Measurements from ENCODE around the gene GREB1L.
"Not testable (repeated sequence)": the region's sequence is repeated elsewhere in the genome, so short reads cannot be mapped to it uniquely, and the experiment has no call there.

The GREB1L gene

DNA sequence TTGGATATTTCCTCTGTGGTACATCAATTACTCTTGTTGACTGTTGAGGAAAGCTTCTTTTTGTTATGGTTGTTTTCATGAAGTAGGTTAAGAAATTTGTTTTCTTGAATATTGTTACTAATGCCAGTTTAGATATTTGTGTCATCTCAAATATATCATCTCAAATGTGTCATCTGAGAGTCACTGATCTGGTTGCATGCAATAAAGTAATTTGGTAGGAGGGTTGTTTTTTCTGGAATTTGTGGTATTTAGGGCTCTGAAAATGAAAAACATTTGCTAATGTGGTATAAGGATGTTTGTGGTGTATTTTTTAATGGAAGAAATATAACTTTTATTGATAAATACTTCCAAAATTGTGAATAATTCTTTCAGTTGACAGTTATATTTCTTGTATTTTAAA lies 117.7 kb downstream of the GREB1L start:
- TF ChIP-seq, protein P1, sequence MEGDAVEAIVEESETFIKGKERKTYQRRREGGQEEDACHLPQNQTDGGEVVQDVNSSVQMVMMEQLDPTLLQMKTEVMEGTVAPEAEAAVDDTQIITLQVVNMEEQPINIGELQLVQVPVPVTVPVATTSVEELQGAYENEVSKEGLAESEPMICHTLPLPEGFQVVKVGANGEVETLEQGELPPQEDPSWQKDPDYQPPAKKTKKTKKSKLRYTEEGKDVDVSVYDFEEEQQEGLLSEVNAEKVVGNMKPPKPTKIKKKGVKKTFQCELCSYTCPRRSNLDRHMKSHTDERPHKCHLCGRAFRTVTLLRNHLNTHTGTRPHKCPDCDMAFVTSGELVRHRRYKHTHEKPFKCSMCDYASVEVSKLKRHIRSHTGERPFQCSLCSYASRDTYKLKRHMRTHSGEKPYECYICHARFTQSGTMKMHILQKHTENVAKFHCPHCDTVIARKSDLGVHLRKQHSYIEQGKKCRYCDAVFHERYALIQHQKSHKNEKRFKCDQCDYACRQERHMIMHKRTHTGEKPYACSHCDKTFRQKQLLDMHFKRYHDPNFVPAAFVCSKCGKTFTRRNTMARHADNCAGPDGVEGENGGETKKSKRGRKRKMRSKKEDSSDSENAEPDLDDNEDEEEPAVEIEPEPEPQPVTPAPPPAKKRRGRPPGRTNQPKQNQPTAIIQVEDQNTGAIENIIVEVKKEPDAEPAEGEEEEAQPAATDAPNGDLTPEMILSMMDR (conservative IDR thresholded peaks at IDR 0.05; ENCODE audit: low read depth, low read length) = no peak
- H3K4me3 ChIP-seq (ENCODE audit: low read length) = no peak overlapping the region
- no peak for DNase-seq (ENCODE audit: low read depth)

DNA sequence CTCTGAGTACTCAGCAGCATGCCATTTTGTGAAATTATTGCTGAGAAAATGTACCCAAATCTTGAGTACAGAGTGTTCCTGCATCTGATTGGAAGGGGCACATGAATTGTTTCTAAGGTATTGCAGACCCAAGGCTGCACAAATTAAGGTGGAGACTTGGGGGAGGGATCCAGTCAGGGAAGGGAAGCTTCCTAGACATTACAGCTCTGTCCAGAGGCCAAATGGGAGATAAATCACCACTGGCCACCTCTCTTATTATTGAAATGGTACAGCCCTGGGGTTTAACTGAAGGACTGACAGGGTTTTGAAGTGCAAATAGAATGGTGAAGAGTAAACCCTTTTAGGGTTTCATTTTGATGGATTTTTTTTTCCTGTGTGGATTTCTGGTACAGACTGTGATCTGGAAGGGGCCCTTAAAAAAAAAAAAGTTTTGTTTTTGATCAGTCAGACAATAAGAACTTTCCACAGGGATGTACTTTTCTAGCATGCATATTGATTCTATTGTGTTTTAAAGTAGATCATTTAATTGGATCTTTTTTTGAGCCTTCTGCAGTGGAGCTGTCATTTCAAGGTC lies 119.4 kb downstream of the GREB1L start:
- TF ChIP-seq, protein P1 (conservative IDR thresholded peaks at IDR 0.05; ENCODE audit: low read depth, low read length) = no peak
- no peak overlapping the region for H3K4me3 ChIP-seq (ENCODE audit: low read length)
- DNase-seq (ENCODE audit: low read depth) = no peak

DNA sequence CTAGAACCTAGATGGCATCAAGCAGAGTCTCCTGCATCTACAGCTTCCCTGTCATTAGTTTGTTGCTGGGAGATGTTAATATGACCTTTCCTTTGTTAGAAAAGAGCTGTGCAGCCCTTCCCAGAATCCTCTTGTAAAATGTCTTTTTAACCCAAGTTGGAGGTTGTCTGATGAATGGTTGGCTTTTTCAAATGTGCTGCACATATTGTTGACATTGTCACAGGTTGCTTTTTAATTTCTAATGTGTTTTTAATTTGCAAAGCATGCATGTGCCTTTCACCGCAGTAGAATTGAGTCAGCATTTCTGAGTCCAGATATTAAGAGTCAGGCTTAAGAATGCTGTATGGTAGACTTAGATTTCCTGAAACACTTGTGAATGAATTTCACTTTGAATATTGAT lies 120.8 kb downstream of the GREB1L start:
- DNase-seq (ENCODE audit: low read depth) = no peak
- H3K4me3 ChIP-seq (ENCODE audit: low read length) = no peak overlapping the region
- TF ChIP-seq, protein P1 (conservative IDR thresholded peaks at IDR 0.05; ENCODE audit: low read depth, low read length) = no peak

GRCh38 chr18:21363348-21363747 lies 121.3 kb downstream of the GREB1L start:
- no peak overlapping the region for H3K4me3 ChIP-seq (ENCODE audit: low read length)
- no peak for DNase-seq (ENCODE audit: low read depth)
- TF ChIP-seq, protein P1 (conservative IDR thresholded peaks at IDR 0.05; ENCODE audit: low read depth, low read length) = no peak

GRCh38 chr18:21364471-21364870 lies 122.4 kb downstream of the GREB1L start:
- TF ChIP-seq, protein P1 (conservative IDR thresholded peaks at IDR 0.05; ENCODE audit: low read depth, low read length) = no peak
- no peak for DNase-seq (ENCODE audit: low read depth)
- no peak overlapping the region for H3K4me3 ChIP-seq (ENCODE audit: low read length)

GRCh38 chr18:21366896-21367295 lies 124.9 kb downstream of the GREB1L start:
- H3K4me3 ChIP-seq (ENCODE audit: low read length) = no peak overlapping the region
- TF ChIP-seq, protein P1 (conservative IDR thresholded peaks at IDR 0.05; ENCODE audit: low read depth, low read length) = no peak
- no peak for DNase-seq (ENCODE audit: low read depth)

- DNase-seq (ENCODE audit: low read depth) = no peak
- no peak overlapping the region for H3K4me3 ChIP-seq (ENCODE audit: low read length)
- TF ChIP-seq, protein P1 (conservative IDR thresholded peaks at IDR 0.05; ENCODE audit: low read depth, low read length) = no peak
Observed at GRCh38 chr18:21369146-21369545, 127.1 kb downstream of the GREB1L start.

DNA sequence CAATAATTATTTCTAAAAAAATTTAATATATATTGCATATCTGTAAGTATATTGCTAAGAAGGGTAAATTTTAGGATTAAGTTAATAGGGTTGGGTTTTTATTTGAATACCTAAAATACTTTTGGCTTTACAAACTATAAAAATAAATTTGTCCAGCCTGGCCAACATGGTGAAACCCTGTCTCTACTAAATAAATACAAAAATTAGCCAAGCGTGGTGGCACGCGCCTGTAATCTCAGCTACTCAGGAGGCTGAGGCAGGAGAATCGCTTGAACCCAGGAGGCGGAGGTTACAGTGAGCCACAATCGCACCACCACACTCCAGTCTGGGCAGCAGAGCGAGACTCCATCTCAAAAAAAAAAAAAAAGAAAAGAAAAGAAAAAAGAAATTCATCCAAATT lies 127.6 kb downstream of the GREB1L start:
- DNase-seq (ENCODE audit: low read depth) = not testable (repeated sequence)

More for the DNA sequence above, 127.6 kb downstream of the GREB1L start:
- H3K4me3 ChIP-seq (ENCODE audit: low read length) = not testable (repeated sequence)

Measured in retinal pigment epithelial cell (primary cell).